ENCODE data around the gene DTNA. TPM values are rescaled to one million over a fixed set of nuclear protein-coding genes. Genes with fewer than 3 reads are reported as not detected.

Gene DTNA
- total and polyA plus RNA-seq, 5 donors from 2014 or later, result not detected

GRCh38 chr18:34844072-34844471 is 134.0 kb downstream of the DTNA start:
- H3K4me1 ChIP-seq (ENCODE audit: control insufficient read depth, insufficient read depth, low read length, poor library complexity, severe bottlenecking), result no peaks in the 10 kb centered on the region
- no peaks in the 10 kb centered on the region for H3K36me3 ChIP-seq (ENCODE audit: control insufficient read depth, insufficient read depth, low read length)
- Mint-ChIP-seq H3K27me3 (peaks cover 6% of the 10 kb centered on the region), H3K36me3 (no peaks in the 10 kb centered on the region), H3K9me3 (peaks cover 0 to 4% (median 0%) of the 10 kb centered on the region in 7 donors), H3K27ac (no peak overlapping the region), H3K4me1 (no peaks in the 10 kb centered on the region), H3K4me3 (no peak overlapping the region)
- no peak overlapping the region for H3K4me3 ChIP-seq (ENCODE audit: low read depth, low read length)
- H3K27me3 ChIP-seq (ENCODE audit: control insufficient read depth, insufficient read depth, low read length), result peaks cover 5% of the 10 kb centered on the region
- no peak for ATAC-seq (ENCODE audit: low read depth in 2 of 2)
- no peak for DNase-seq
- H3K9me3 ChIP-seq (ENCODE audit: control insufficient read depth in 2 of 2, low read length in 2 of 2), result no peaks in the 10 kb centered on the region
- no peak overlapping the region for H3K27ac ChIP-seq (ENCODE audit: insufficient read depth, low read length, poor library complexity, severe bottlenecking)

GRCh38 chr18:34844732-34845459 is 134.8 kb downstream of the DTNA start:
- Mint-ChIP-seq H3K27me3 (peaks cover 6% of the 10 kb centered on the region), H3K36me3 (no peaks in the 10 kb centered on the region), H3K9me3 (peaks cover 0 to 4% (median 0%) of the 10 kb centered on the region in 7 donors), H3K27ac (no peak overlapping the region), H3K4me1 (no peaks in the 10 kb centered on the region), H3K4me3 (no peak overlapping the region)
- H3K9me3 ChIP-seq (ENCODE audit: control insufficient read depth in 2 of 2, low read length in 2 of 2), result no peaks in the 10 kb centered on the region
- H3K4me1 ChIP-seq (ENCODE audit: control insufficient read depth, insufficient read depth, low read length, poor library complexity, severe bottlenecking), result no peaks in the 10 kb centered on the region
- H3K36me3 ChIP-seq (ENCODE audit: control insufficient read depth, insufficient read depth, low read length), result no peaks in the 10 kb centered on the region
- no peak overlapping the region for H3K4me3 ChIP-seq (ENCODE audit: low read depth, low read length)
- DNase-seq (no peak), ATAC-seq (ENCODE audit: low read depth in 2 of 2) (no peak)
- H3K27ac ChIP-seq (ENCODE audit: insufficient read depth, low read length, poor library complexity, severe bottlenecking), result no peak overlapping the region
- H3K27me3 ChIP-seq (ENCODE audit: control insufficient read depth, insufficient read depth, low read length), result peaks cover 5% of the 10 kb centered on the region

GRCh38 chr18:34847408-34847807 is 137.3 kb downstream of the DTNA start:
- no peaks in the 10 kb centered on the region for H3K4me1 Mint-ChIP-seq
- H3K27ac ChIP-seq (ENCODE audit: insufficient read depth, low read length, poor library complexity, severe bottlenecking), result no peak overlapping the region

GRCh38 chr18:34848156-34848555 is 138.1 kb downstream of the DTNA start:
- Histone ChIP-seq H3K36me3 (ENCODE audit: control insufficient read depth, insufficient read depth, low read length) (no peaks in the 10 kb centered on the region), H3K4me1 (ENCODE audit: control insufficient read depth, insufficient read depth, low read length, poor library complexity, severe bottlenecking) (no peaks in the 10 kb centered on the region), H3K27ac (ENCODE audit: insufficient read depth, low read length, poor library complexity, severe bottlenecking) (no peak overlapping the region), H3K9me3 (ENCODE audit: control insufficient read depth in 2 of 2, low read length in 2 of 2) (no peaks in the 10 kb centered on the region), H3K4me3 (ENCODE audit: low read depth, low read length) (no peak overlapping the region), H3K27me3 (ENCODE audit: control insufficient read depth, insufficient read depth, low read length) (peaks cover 5% of the 10 kb centered on the region)
- Mint-ChIP-seq H3K36me3 (no peaks in the 10 kb centered on the region), H3K27ac (no peak overlapping the region), H3K27me3 (no peaks in the 10 kb centered on the region), H3K4me1 (no peaks in the 10 kb centered on the region), H3K9me3 (peaks cover 0 to 3% (median 0%) of the 10 kb centered on the region in 7 donors), H3K4me3 (no peak overlapping the region)
- ATAC-seq (ENCODE audit: low read depth in 2 of 2), result no peak
- DNase-seq, result no peak

More at GRCh38 chr18:34847408-34847807, 137.3 kb downstream of the DTNA start:
- peaks cover 0 to 3% (median 0%) of the 10 kb centered on the region in 7 donors for H3K9me3 Mint-ChIP-seq
- Histone ChIP-seq H3K4me3 (ENCODE audit: low read depth, low read length) (no peak overlapping the region), H3K4me1 (ENCODE audit: control insufficient read depth, insufficient read depth, low read length, poor library complexity, severe bottlenecking) (no peaks in the 10 kb centered on the region), H3K9me3 (ENCODE audit: control insufficient read depth in 2 of 2, low read length in 2 of 2) (no peaks in the 10 kb centered on the region), H3K27me3 (ENCODE audit: control insufficient read depth, insufficient read depth, low read length) (peaks cover 5% of the 10 kb centered on the region), H3K36me3 (ENCODE audit: control insufficient read depth, insufficient read depth, low read length) (no peaks in the 10 kb centered on the region)
- no peaks in the 10 kb centered on the region for H3K27me3 Mint-ChIP-seq
- no peak overlapping the region for H3K4me3 Mint-ChIP-seq
- H3K27ac Mint-ChIP-seq, result no peak overlapping the region
- no peak for DNase-seq
- H3K36me3 Mint-ChIP-seq, result no peaks in the 10 kb centered on the region
- no peak for ATAC-seq (ENCODE audit: low read depth in 2 of 2)

GRCh38 chr18:34848695-34849094 is 138.6 kb downstream of the DTNA start:
- no peak overlapping the region for H3K27ac Mint-ChIP-seq
- Histone ChIP-seq H3K4me3 (ENCODE audit: low read depth, low read length) (no peak overlapping the region), H3K9me3 (ENCODE audit: control insufficient read depth in 2 of 2, low read length in 2 of 2) (no peaks in the 10 kb centered on the region), H3K27me3 (ENCODE audit: control insufficient read depth, insufficient read depth, low read length) (peaks cover 5% of the 10 kb centered on the region), H3K4me1 (ENCODE audit: control insufficient read depth, insufficient read depth, low read length, poor library complexity, severe bottlenecking) (no peaks in the 10 kb centered on the region), H3K27ac (ENCODE audit: insufficient read depth, low read length, poor library complexity, severe bottlenecking) (no peak overlapping the region), H3K36me3 (ENCODE audit: control insufficient read depth, insufficient read depth, low read length) (no peaks in the 10 kb centered on the region)
- H3K27me3 Mint-ChIP-seq, result no peaks in the 10 kb centered on the region
- peaks cover 0 to 3% (median 0%) of the 10 kb centered on the region in 7 donors for H3K9me3 Mint-ChIP-seq
- no peaks in the 10 kb centered on the region for H3K36me3 Mint-ChIP-seq
- DNase-seq (no peak), ATAC-seq (ENCODE audit: low read depth in 2 of 2) (no peak)
- H3K4me1 Mint-ChIP-seq, result no peaks in the 10 kb centered on the region
- no peak overlapping the region for H3K4me3 Mint-ChIP-seq

- H3K4me1 Mint-ChIP-seq, result peaks cover 0 to 5% (median 2%) of the 10 kb centered on the region in 4 donors
- Histone ChIP-seq H3K4me1 (ENCODE audit: control insufficient read depth, insufficient read depth, low read length, poor library complexity, severe bottlenecking) (no peaks in the 10 kb centered on the region), H3K36me3 (ENCODE audit: control insufficient read depth, insufficient read depth, low read length) (no peaks in the 10 kb centered on the region), H3K9me3 (ENCODE audit: control insufficient read depth in 2 of 2, low read length in 2 of 2) (no peaks in the 10 kb centered on the region), H3K4me3 (ENCODE audit: low read depth, low read length) (no peak overlapping the region), H3K27ac (ENCODE audit: insufficient read depth, low read length, poor library complexity, severe bottlenecking) (no peak overlapping the region), H3K27me3 (ENCODE audit: control insufficient read depth, insufficient read depth, low read length) (no peaks in the 10 kb centered on the region)
- H3K4me3 Mint-ChIP-seq, result no peak overlapping the region
- no peaks in the 10 kb centered on the region for H3K27me3 Mint-ChIP-seq
- no peak overlapping the region for H3K27ac Mint-ChIP-seq
- no peaks in the 10 kb centered on the region for H3K36me3 Mint-ChIP-seq
- DNase-seq (no peak), ATAC-seq (ENCODE audit: low read depth in 2 of 2) (no peak)
- peaks cover 0 to 2% (median 0%) of the 10 kb centered on the region in 7 donors for H3K9me3 Mint-ChIP-seq
Observed at GRCh38 chr18:34857320-34857719, 147.2 kb downstream of the DTNA start.

GRCh38 chr18:34858188-34858587 is 148.1 kb downstream of the DTNA start:
- H3K27me3 ChIP-seq (ENCODE audit: control insufficient read depth, insufficient read depth, low read length), result no peaks in the 10 kb centered on the region
- H3K36me3 ChIP-seq (ENCODE audit: control insufficient read depth, insufficient read depth, low read length), result no peaks in the 10 kb centered on the region
- H3K9me3 ChIP-seq (ENCODE audit: control insufficient read depth in 2 of 2, low read length in 2 of 2), result no peaks in the 10 kb centered on the region
- H3K27ac Mint-ChIP-seq, result no peak overlapping the region
- ATAC-seq (ENCODE audit: low read depth in 2 of 2) (no peak), DNase-seq (no peak)
- no peak overlapping the region for H3K27ac ChIP-seq (ENCODE audit: insufficient read depth, low read length, poor library complexity, severe bottlenecking)
- H3K4me1 Mint-ChIP-seq, result peaks cover 0 to 5% (median 2%) of the 10 kb centered on the region in 4 donors
- H3K27me3 Mint-ChIP-seq, result no peaks in the 10 kb centered on the region
- no peak overlapping the region for H3K4me3 ChIP-seq (ENCODE audit: low read depth, low read length)
- peaks cover 0 to 2% (median 0%) of the 10 kb centered on the region in 7 donors for H3K9me3 Mint-ChIP-seq
- H3K36me3 Mint-ChIP-seq, result no peaks in the 10 kb centered on the region
- H3K4me3 Mint-ChIP-seq, result no peak overlapping the region
- no peaks in the 10 kb centered on the region for H3K4me1 ChIP-seq (ENCODE audit: control insufficient read depth, insufficient read depth, low read length, poor library complexity, severe bottlenecking)

- Histone ChIP-seq H3K4me3 (ENCODE audit: low read depth, low read length) (no peak overlapping the region), H3K9me3 (ENCODE audit: control insufficient read depth in 2 of 2, low read length in 2 of 2) (no peaks in the 10 kb centered on the region), H3K4me1 (ENCODE audit: control insufficient read depth, insufficient read depth, low read length, poor library complexity, severe bottlenecking) (no peaks in the 10 kb centered on the region), H3K36me3 (ENCODE audit: control insufficient read depth, insufficient read depth, low read length) (no peaks in the 10 kb centered on the region), H3K27ac (ENCODE audit: insufficient read depth, low read length, poor library complexity, severe bottlenecking) (no peak overlapping the region), H3K27me3 (ENCODE audit: control insufficient read depth, insufficient read depth, low read length) (no peaks in the 10 kb centered on the region)
- H3K9me3 Mint-ChIP-seq, result no peaks in the 10 kb centered on the region
- no peaks in the 10 kb centered on the region for H3K27me3 Mint-ChIP-seq
- H3K4me3 Mint-ChIP-seq, result peak overlapping the region in 1 of 4 donors; percentile 51
- ATAC-seq (ENCODE audit: low read depth in 2 of 2) (no peak), DNase-seq (no peak)
- H3K36me3 Mint-ChIP-seq, result no peaks in the 10 kb centered on the region
- H3K4me1 Mint-ChIP-seq, result peaks cover 0 to 5% (median 2%) of the 10 kb centered on the region in 4 donors
- H3K27ac Mint-ChIP-seq, result no peak overlapping the region
Observed at GRCh38 chr18:34859496-34859895, 149.4 kb downstream of the DTNA start.
